Limb (tissue), 2 donors: Measurements from ENCODE around the gene GDPD5.
"Not testable (repeated sequence)": the region's sequence is repeated elsewhere in the genome, so short reads cannot be mapped to it uniquely, and the experiment has no call there.

Experiments used
- DNase-seq, 2 donors: peaks; one replicate each; pipeline ENCODE4 v3.0.0-alpha.2; 2016; ENCODE audit errors: extremely low spot score in 2 of 2

GDPD5 gene

DNA sequence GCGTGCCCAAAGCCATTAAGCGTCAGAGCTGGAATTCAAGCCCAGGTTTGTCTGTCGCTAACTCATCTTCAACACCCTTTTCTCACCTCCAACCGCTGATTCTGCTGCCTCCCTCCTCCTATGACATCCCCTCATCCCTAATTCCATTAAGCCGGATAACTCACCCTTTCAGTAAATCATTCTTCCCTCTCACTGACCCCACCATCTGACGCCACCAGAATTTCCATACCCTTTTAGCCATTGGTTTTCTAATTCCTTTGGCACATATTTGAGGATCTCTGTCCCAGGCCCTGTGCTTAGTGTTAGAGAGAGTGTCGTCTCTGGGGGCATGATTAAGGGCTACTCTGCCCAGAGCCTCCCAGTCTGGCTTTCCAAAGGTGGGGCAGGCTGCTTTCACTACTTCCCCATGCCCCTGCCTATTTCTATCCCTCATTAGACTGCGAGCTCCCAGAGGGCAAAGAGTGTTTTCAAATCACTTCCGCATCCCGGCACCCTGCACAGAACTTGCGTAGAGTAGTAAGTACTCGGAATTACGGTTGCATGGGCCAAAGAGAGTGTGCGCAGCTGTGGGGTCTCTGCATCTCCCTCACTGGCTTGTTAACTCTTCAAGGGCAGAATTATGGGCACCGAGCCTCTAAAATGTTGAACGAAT is 96.6 kb downstream of the GDPD5 start:
- no peak for DNase-seq

DNA sequence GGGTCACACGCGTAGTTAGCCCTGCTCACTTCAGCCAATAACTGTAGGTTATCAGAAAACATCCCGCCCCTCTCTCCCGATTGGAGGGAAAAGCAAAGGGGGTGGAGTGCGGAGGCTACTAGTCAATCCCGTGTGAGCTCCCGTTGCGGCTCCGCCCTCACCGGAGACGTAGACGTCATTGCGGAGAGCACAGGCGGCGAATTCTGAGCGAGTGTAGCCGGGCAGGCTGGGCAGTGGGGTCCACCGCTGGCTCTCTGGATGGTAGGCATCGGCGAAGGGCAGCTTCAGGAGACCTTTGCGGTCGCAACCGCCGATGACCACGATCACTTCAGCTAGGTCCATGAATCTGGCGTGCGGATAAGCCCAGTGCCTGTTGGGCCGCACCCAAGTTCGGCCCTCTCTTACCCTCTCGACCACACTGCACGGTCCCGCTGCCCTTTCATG is 97.4 kb downstream of the GDPD5 start:
- peak; percentile 87 to 88 for DNase-seq

DNA sequence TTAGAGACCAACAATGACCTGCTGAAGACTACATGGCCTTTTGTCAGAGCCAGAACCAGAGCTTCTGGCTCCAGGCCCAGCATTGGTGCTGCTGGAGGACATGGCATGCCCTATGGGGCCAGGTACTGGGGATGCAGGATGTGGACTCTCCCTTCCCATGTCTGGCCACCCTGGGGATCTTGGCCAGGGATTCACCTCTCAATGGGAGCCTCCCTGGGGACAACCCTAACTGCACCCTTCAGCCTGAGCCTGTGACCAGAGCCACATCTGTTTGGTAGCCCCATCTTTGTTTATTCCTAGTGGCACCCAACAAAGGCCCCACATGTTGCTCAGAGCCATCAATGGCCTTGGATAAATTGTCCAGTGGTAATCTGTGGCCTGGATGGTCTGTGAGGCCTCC is 98.6 kb downstream of the GDPD5 start:
- no peak for DNase-seq

DNA sequence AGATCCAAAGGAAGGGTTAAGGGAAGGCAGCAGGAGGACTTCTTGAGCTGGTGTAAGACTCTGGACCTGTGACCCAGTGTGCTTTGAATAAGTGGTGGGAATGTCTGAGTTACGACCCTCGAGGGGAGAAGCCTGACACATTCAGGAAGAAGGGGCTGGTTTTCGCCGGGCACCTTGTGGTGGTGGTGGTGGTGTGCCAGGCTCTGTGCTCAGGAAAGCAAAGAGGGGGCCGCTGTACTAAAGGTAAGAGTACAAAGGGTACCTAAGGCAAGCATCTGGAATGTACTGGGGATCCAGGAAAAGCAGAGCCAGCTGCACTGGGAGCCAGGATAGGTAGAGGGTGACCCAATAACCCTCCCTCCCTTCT is 99.0 kb downstream of the GDPD5 start:
- DNase-seq = no peak

DNA sequence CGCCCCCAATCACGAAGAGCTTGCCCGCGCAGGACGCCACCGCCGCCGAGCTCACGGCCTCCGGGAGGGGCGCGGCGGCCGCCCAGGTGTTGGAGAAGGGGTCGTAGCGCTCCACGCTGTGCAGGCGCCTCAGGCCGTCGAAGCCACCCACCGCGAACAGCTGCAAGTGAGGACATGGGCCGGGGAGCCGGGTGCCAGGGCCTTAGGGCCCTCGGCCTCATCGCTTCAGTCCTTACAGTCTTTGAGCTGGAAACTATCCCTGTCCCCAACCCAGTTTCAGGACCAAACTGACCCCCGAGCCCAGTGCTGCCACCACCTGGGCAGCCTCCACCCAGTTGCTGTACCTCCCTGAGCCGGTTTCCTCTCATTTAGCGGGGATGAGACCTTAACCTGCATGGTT is 100.3 kb downstream of the GDPD5 start:
- DNase-seq = no peak

DNA sequence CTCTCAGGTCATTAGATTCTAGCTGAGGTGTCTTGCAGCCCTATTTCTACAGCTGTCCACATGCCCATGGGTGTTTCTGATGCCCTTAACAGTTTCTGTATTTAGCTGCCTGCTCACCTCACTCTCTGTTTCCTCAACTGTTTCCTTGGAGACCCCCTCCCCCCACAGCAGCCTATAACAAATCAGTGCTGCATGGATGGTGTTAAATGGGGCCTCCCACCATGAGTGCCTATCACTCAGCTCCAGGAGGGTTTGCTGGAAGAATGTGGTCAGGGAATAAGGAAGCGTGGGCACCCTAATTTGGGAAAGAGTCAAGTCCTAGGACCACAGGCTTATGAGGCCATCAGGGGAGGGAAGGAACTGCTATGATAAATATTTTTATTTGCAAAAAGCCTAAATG is 101.3 kb downstream of the GDPD5 start:
- no peak for DNase-seq

DNA sequence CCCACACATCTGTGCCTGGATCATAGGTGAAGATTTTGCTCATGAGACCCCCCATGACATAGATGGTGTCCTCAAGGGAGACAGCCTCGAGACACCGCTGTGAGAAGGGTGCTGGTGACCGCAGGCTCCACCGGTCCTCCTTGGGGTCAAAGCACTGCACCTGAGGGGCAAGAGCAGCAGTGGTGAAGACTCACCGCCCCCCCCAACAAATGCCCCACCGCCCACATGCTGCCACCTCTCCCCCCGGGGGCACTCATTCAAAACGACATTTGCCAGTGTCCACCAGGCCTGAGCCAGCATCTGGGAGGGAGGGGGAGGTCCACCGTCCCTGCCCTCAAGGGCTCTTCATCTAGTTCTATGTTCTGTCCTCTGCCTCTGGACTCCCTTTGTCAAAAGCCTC is 102.0 kb downstream of the GDPD5 start:
- peak in 1 of 2 donors; percentile 26 for DNase-seq

DNA sequence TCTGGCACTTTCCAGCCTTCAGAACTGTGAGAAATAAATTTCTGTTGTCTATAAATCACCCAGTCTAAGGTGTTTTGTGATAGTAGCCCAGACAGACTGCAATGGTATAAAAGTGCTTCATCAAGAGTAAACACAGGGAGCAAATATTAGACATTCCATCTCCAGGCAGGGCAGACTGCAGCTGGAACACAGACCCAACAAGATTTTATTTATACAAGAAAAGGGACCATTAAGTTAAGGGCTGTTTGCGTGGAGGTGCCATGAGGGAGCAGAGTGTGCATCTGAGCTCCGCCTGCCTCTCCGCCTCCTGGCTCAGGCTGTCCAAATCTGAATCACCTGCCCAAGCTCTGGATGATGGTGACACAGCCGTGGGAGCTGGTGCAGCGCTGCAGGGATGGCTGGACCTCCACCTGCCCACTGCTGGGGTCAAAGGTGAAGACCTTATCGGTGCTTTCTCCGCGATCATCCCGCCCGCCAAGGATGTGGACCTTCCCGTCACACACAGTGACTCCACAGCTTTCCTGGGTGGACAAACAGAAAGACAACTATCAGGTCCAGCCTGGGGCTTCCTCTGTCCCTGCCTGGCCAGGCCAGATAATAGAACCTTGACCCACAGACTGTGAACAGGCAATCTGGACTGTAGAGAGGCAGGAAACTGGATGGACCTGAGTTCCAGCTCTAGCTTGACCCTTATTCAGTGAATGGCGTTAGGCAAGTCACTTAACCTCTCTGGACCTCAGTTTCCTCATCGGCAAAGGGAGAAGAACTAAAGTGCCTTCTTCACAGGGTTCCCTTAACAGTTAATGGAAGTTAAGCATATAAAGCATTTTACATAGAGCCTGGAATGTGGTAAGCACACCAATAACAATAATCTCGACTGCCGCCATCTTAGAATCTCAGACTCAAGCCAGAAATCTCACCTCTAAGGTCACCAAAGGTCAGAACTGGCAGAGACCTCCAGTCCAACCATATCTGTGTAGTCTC is 103.2 kb downstream of the GDPD5 start:
- no peak for DNase-seq

DNA sequence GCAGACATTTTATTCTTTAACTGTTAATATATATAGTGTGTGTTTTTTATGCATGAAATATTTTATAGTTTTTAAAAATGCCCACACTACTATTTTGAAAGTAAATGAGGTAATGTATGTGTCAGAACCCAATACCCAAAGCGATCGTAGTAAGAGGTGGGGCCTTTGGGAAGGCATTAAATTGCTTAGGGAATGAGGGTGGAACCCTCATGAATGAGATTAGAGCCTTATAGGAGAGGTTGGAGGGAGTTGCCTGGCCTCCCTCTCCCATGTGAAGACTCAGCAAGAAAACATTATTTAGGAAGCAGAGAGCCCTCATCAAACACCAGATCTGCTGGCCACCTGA is 103.9 kb downstream of the GDPD5 start:
- DNase-seq = no peak

DNA sequence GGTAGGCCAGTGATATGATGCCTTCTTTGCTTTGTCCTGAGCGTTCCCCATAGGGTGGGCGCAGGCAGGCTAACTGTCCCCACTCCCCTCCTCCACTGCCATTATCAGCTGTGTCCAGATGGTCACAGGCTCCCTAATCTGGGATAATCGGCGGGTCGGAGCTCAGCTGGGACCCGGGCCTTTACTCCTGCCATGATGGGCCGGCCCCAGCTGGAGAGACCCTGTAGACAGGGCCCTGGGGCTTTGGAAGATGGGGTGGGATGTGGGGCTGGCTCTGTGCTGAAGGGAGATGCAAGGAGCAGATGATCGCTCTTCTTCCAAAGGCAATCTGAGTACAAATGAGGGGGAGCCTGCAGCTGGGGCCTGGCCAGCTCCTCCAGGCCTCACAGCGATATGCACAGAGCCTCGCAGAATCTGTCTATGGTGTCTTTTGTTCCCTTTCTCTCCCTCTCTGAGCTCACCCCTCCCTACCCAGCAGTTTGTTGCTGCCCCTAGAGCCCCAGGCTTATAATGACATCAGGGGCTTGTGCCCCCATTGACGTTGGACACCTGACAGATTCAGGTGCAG is 104.6 kb downstream of the GDPD5 start:
- DNase-seq = no peak

DNA sequence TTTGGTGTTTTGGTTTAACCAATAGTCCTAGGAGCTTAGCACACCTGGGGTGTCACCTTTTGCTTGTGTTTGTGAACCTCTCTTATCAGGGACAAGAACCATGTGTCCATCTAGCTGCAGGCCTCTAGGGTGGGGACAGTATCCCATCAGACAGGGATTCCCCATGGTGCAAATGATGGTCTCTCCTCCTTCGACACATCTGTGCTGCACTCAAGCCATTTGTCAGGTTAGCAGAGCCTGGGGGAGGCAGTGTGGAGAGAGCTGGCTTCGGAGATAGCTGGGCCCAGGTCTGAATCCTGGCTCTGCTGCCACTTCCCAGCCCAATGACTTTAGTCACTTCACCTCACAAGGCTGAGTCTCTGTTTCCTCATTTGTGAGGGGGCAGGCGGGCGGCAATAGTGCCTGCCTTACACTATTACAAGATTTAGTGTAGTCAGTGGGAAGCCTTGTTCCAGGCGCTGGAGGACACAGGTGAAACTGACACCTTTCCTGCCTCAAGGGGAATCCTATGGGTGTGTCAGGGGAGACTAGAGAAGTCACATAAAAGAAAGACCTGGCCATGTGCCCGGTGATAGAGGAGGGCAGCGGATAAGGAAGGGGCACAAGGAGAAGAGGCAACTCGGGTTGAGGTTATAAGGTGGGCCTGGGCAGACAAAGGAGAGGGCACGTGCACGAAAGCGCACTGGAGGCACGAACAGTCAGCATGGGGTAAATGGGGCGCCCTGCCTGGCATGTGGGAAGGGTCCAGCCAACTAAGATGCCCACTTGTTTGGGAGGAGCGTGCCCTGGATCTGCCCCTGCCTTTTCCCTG is 105.3 kb downstream of the GDPD5 start:
- no peak for DNase-seq

DNA sequence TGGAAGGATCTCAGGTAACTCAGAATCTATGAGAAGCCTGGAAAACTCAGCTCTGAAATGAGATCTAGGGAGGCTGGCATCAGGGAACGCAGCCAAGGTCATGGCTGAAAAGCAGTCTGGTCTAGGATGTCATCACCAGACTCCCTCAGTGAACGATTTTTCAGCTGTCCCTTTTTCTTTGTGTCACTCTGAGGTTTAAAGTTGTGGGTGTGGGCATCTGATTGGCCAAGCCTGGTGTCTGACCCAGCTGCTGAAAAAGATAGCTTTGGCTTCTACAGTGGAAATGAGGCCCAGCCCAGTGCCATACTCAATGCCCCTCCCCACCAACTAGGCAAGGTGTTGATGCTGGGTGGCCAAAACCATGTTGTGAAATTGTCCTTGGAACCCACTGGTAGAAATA is 111.9 kb downstream of the GDPD5 start:
- DNase-seq = no peak

DNA sequence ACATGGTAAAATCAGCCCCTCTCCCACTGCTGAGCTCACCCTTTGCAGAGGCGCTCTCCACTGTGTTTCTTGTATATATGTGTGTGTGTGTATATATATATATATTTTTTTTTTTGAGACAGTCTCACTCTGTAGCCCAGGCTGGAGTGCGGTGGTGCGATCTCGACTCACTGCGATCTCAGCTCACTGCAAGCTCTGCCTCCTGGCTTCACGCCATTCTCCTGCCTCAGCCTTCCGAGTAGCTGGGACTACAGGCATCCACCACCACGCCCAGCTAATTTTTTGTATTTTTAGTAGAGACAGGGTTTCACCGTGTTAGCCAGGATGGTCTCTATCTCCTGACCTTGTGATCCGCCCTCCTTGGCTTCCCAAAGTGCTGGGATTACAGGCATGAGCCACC is 112.6 kb downstream of the GDPD5 start:
- not testable (repeated sequence) for DNase-seq

DNA sequence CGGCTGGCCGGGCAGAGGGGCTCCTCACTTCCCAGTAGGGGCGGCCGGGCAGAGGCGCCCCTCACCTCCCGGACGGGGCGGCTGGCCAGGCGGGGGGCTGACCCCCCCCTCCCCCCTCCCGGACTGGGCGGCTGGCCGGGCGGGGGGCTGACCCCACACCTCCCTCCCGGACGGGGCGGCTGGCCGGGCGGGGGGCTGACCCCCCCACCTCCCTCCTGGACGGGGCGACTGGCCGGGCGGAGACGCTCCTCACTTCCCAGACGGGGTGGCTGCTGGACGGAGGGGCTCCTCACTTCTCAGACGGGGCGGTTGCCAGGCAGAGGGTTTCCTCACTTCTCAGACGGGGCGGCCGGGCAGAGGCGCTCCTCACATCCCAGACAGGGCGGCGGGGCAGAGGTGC is 115.8 kb downstream of the GDPD5 start:
- DNase-seq = not testable (repeated sequence)

DNA sequence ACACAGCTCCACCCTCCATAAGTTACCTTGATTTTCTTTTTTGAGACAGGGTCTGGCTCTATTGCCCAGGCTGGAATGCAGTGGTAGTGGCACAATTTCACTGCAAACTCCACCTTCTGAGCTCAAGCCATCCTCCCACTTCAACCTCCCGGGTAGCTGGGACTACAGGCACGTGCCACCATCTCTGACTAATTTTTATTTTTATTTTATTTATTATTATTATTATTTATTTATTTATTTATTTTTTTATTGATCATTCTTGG is 116.9 kb downstream of the GDPD5 start:
- no peak for DNase-seq

DNA sequence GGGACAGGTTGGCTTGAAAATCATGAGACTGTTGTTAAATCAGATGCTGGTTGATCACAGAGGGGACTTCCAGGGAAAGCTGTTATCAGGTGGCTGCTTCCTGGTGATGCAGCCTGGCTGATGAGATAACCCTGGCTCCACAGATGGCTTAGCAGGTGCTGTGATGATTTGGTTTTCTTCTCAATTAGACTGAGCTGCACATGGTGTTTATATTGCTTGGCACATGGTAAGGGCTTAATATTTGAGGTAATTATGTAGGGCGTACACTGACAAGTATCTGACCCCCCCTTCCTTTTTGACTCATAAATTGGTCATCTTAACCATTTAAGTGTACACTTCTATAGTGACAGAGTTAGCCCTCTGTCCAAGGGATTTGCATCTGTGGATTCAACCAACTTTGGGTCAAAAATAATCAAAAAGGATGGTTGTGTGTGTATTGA is 119.4 kb downstream of the GDPD5 start:
- DNase-seq = no peak

DNA sequence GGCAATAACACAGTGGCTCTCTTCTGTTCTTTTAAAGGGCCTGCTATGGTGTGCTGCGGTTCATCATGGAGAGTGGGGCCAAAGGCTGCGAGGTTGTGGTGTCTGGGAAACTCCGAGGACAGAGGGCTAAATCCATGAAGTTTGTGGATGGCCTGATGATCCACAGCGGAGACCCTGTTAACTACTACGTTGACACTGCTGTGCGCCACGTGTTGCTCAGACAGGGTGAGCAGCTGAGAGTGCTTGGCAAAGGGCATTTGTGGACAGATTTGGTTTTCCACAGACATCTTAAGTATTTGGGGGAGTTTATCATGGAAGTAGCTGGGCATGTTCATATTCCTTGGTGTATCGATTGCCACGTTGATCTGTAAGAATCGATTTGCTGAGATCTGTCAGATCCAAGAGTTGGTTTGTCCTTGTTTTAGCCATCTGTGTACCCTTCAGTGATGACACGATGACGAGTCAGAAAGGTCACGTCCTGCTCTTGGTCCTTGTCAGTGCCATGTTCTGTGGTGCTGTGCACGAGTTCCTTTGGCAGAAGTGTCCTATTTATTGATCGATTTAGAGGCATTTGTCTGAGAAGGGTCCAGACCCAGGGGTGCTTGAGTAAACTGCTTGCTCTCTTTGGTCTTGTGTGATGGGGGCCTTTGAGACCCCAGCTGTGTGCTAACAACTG is 121.6 kb downstream of the GDPD5 start:
- no peak for DNase-seq

DNA sequence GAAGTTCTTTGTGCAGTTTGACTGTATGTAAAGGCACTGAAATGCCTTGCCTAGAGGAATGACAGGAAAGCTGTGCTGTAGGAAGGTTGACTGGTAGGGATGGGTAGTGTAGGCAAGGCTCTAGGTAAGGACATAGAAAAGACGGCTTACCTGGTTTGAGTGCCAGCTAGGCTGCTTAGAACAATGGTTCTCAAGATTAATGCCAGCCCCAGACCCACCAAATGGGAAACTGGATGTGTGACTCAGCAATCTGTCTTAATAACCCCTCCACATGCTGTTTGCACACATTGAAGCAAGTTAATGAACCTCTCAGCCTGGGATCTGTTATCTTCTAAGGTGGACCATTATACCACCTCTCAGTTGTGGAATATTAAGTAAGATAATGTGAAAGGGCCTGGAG is 122.7 kb downstream of the GDPD5 start:
- DNase-seq = no peak

DNA sequence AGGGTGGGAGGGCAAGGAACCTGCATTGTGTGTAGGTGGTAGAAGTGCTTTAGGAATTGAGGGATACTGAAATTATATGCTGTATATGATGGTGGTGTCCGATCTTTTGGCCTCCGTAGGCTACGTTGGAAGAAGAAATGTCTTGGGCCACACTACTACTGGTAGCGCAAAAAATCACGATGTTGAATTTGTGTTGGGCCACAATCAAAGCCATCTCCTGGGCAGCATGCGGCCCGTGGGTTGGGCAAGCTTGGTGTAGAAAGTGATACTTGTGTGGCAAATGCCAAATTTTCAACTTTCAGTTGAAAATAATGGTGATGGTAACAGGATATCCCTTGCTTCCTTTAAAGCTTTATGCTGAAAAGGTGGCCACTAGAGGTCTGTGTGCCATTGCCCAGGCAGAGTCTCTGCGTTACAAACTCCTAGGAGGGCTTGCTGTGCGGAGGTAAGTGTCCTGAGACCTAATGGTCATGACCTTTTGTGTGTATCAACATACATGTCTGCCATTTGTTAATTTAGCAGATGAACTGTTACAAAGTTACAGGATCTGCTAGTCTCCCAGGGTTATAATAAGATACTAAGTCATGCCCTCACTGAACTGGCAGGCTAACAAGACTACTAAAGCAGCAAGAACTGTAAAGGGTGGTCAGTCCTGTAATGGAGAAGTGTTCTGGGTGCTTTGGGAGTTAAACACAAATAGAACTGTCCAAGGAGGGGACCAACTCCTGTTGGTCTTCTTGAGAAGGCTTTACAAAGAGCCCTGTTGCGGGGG is 123.6 kb downstream of the GDPD5 start:
- DNase-seq = no peak

DNA sequence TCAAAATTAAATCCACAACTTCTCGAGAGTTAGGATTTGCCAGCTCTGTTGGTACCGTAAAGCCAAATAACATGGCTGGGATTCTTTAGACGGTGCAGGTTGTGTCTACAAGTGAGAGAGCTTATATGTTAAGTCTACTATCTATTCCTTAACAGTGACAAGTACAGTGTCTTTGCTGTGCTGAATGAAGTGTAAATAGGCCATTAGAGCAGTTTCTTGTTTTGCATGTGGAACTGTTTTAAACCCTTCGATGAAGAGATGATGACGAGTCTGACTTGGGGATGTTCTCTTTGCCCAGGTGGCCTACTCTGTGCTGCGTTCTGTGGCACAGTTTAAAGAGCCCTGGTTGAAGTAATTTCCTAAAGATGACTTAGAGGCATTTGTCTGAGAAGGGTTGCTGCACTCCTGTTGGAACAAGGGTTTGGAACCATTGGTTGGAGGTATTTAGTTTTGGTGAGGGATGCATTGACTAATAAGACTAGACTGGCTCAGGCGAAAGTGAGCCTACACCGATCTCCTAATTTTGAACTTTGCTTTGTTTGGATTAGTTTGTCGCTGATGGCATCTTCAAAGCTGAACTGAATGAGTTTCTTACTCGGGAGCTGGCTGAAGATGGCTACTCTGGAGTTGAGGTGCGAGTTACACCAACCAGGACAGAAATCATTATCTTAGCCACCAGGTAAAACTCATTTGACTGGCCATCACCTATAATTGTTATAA is 125.4 kb downstream of the GDPD5 start:
- DNase-seq = no peak
